GM19468 (cell line): ENCODE results near the gene TNKS1BP1.

Experiments used
- ATAC-seq: cut with Tn5 transposase; IDR thresholded peaks from one replicate; pipeline ENCODE4 v1.9.1; 2021; ENCODE audit warnings: mild to moderate bottlenecking, moderate library complexity, moderate number of reproducible peaks; ENCODE audit not compliant: unreplicated experiment; ENCODE audit errors: extremely low read depth

The TNKS1BP1 gene

DNA sequence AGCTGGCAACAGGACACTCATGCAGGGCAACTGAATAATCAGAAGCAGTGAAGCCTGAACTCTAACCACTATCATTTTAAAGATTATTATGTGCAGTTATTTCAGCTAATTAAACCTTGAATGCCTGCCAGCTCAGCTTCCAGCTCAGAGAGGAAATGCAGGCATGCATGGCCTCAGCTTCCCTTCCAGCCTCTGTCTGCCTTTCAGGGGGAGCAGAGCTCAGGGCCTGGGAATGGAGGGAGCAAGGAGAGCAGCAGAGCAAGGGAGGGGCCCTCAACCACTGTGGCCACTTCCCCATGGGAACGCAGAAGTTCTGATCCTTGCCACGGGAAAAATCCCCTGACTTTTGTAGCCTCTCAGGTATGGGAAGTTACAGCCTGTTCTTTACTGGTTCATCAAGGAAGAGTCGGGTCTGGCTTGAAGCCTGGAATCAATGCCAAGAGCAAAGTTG is 55.2 kb downstream of the TNKS1BP1 start:
- ATAC-seq = no peak

DNA sequence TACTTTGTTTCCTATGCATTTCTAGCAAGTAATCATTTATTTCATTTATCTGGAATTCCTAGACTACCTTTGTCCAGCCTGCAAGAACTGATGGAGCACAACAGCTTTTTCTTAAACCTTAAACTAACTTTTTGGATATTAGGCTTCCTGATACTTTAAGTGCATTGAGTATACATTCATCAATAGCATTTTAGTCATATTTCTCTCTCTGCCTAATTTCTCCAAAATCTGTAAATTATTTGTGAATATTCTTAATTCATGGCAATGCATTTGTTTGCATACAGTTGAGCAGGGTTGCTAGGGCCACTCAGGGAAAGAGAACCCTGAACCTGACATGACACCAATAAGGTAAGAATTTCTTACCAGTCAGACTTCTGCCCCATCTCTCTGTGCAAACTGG is 58.6 kb downstream of the TNKS1BP1 start:
- ATAC-seq = no peak

DNA sequence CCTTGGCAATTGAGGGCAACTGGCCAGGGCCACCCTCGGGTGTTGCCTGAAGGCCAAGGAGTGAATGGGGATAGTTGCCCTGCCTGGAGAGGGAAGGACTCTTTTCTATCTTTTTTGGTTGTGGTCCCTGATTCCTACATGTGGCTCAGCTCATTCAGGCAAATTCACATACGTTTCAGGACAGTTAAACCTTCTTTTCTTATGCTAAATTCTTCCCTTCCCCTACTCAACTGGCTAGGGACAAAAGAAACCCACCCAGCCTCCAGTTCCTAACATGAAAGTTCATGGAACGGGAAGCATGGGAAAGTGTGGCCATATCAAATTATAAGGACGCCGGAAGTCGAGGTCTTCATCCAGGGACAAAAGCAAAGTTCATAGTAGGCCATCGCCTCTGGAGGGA is 61.4 kb downstream of the TNKS1BP1 start:
- ATAC-seq = no peak

DNA sequence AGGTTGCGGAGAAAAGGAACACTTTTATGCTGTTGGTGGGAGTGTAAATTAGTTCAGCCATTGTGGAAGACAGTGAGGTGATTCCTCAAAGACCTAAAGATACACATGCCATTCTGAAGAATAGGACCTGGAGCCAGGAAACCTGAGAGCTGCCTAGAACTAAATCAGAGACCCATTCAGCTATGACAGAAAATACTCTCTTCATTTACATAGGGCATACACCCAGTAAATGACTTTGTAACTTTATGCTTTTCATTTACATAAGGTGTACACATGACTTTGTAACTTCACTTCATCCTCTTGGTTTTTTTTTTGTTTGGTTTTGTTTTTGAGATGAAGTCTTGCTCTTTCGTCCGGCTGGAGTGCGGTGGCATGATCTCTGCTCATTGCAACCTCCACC is 62.6 kb downstream of the TNKS1BP1 start:
- ATAC-seq = no peak

DNA sequence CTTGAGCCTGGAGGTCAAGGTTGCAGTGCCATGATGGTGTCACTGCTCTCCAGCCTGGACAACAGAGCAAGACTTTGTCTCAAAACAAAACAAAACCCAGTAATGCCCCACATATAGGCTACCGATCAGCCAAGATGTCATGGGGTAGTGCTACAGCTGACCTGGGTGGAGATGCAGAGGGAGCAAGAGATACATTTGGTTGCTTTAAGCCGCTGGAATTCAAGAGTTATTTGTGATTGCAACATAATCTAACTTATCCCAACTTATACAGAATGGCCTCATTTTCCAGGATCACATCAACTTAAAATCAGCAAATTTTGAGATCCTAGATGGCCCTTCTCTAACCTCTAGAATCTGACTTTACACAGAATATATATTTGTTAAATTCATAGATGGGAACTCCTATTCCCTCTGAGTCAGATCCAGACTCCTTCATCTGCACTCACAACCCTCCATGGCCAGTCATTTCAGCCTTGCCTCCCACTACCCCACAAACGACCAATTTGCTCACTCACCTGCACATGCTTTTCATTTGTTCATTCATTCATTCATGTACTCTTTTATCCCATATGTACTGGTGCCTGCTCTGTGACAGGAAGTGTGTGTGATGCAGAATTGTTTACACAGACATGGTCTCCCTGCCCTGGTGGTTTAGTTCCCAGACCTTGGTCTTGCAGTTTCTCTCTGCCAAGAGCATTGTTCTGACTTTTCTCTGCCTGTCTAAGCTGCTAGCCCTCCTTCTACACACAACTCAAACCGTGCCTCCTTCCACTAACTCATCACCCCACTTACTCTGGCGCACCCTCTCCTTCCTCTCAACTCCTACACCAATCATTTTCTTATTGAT is 63.6 kb downstream of the TNKS1BP1 start:
- no peak for ATAC-seq

DNA sequence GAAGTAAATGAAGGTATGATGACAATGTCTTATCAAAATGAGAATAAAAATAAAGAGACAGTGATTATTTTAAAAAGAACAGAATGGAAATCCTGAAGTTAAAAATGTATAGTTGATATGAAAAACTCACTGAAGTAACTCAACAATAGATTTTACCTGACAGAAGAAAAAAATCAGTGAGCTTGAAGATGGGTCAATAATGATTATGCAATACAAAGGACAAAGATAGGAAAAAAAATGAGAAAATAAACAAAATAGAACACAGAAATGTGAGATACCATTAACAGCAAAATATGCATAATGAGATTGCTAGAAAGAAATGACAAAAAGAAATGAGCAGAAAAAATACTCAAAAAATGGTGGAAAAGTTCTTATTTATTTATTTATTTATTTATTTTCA is 68.6 kb downstream of the TNKS1BP1 start:
- no peak for ATAC-seq

DNA sequence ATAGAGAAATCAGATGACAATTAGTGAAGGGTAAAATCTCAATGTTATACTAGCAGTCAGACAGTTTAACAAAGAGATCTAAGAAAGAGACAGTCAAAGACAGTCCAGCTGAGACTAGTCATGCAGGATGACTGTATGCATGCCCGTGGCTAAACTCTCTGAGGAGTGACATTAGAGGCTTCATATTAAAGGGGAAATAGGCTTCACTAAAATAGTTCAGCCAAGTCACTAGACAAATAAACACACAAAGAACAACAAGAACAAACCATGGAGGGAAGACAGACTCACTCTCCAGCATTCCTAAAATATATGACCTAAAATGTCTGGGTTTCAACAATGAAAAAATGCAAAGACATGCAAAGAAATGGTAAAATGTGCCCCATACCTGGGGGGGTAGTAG is 69.1 kb downstream of the TNKS1BP1 start:
- no peak for ATAC-seq

DNA sequence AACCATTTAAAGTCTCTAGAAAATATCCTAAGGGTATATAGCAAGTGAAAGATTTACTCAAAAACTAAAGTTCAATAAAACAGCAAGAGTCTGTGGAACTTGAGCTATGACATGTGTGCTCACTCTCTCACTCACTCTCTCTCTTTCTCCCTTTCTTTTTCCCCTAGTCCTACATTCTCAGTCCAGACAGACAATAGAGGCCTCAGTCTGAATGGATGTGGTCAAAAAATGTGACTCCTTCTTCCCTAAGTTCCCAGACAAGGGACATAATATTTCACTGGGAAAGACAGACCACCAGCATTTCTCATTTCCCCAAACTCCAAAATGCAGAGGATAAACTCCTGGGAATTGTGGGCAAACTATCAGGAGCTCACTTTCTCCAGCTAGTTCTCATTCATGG is 70.1 kb downstream of the TNKS1BP1 start:
- ATAC-seq = no peak

DNA sequence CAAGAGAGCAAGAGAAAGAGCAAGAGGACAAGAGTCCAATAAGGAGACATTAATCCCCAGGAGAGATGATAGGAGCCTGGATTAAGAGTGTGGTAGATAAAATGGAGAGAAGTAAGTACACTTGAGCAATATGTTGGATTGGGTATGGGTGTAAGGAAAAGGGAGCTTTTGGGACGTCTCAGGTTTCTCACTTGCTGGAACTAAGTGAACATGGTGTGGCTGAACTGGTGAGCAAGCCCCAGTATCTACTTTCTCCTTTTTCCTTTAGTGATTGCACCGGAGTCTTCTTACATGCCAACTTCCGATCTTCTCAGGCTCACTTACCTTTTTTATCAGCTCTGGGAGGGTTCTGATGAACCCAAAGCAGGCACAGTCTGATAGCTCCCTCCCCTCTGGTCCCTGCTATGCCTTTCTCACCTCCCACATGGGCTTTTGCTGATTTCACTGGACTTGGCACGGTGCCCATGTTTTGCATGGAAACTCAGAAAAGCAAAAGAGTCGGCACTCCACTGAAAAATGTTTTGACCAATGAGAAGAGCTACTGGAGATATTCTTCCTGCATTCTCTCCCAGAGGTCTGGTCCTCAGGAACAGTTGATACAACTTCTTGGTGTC is 73.2 kb downstream of the TNKS1BP1 start:
- ATAC-seq = no peak

DNA sequence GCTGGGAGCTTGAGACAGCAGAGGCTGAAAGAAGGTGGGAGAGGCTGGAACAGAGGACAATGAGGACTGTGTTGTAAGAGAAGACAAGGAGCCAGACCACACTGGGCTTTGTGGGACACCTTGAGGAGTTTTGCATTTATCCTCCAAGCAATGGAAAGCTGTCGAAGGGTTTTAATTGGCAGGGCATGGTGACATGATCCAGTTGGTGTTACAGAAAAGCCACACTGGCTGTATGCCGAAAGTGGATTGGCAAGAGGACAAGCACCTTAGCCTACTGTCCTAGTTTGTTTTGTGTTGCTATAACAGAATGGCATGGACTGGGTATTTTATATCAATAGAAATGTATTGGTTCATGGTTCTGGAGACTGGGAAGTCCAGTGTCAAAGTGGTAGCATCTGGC is 73.7 kb downstream of the TNKS1BP1 start:
- ATAC-seq = no peak
